ENCODE results near the gene UBAC1.
A peak's percentile ranks its signal among the peaks of the same experiment; 100 is the strongest.

DNA sequence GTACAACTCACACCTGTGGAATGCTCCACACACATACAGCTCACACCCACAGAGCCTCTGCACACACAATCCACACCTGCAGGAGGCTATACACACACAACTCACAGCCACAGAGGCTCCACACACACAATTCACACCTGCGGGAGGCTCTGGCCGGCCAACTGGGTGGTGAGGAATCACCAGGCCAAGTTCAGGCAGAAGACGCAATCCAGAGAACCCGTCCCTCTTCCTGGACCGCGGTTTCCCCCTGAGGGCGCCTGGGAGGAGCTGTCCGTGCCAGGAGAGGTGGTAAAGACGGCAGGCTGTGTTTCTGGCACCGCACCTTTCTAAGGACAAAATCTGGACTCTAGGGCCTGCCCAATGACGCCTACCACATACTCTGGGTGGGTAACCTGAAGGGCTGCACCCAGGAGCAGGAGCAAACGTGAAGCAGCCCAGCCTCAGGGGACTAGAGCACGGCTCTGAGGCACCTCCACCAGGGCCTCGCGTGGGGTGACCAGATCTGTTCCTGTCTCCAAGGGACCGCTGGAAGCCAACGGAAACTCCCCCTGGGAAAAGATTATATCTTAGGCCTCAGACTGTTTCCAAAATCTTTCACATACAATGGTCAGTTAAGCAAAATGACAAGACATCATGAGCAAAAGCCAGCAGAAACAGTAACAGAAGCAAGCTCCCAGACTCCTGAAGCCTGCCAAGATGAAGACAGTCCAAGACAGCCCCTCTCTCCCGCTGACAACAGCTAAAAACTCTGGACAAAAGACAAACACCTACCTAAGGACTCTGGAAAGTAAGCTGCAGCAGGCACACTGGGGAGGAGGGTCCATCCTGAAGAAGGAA is 70.8 kb downstream of the UBAC1 start:
- TF ChIP-seq ZNF140 (tag by site-specific recombination; IDR thresholded peaks at IDR 0.05) (no peak), CTCF (tag by site-specific recombination; IDR thresholded peaks at IDR 0.05) (no peak), HOXA7 (CRISPR knock-in tag; IDR thresholded peaks at IDR 0.05; ENCODE audit: borderline replicate concordance) (no peak), ZEB2 (tag by site-specific recombination; IDR thresholded peaks at IDR 0.05) (no peak), ZNF335 (tag by site-specific recombination; conservative IDR thresholded peaks at IDR 0.05) (no peak), ZNF24 (tag by site-specific recombination; IDR thresholded peaks at IDR 0.05) (no peak), REST (tag by site-specific recombination; IDR thresholded peaks at IDR 0.05) (peak; percentile 52; the same call in 1 of the 2 replicates), ZNF639 (tag by site-specific recombination; IDR thresholded peaks at IDR 0.05) (no peak), YY1 (tag by site-specific recombination; IDR thresholded peaks at IDR 0.05) (no peak), TCF7L2 (IDR thresholded peaks at IDR 0.05; ENCODE audit: borderline replicate concordance, low read depth, low read length) (no peak)
- TF ChIP-seq, protein P1, sequence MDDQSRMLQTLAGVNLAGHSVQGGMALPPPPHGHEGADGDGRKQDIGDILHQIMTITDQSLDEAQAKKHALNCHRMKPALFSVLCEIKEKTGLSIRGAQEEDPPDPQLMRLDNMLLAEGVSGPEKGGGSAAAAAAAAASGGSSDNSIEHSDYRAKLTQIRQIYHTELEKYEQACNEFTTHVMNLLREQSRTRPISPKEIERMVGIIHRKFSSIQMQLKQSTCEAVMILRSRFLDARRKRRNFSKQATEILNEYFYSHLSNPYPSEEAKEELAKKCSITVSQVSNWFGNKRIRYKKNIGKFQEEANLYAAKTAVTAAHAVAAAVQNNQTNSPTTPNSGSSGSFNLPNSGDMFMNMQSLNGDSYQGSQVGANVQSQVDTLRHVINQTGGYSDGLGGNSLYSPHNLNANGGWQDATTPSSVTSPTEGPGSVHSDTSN (CRISPR knock-in tag; IDR thresholded peaks at IDR 0.05), result no peak
- TF ChIP-seq, protein P2, sequence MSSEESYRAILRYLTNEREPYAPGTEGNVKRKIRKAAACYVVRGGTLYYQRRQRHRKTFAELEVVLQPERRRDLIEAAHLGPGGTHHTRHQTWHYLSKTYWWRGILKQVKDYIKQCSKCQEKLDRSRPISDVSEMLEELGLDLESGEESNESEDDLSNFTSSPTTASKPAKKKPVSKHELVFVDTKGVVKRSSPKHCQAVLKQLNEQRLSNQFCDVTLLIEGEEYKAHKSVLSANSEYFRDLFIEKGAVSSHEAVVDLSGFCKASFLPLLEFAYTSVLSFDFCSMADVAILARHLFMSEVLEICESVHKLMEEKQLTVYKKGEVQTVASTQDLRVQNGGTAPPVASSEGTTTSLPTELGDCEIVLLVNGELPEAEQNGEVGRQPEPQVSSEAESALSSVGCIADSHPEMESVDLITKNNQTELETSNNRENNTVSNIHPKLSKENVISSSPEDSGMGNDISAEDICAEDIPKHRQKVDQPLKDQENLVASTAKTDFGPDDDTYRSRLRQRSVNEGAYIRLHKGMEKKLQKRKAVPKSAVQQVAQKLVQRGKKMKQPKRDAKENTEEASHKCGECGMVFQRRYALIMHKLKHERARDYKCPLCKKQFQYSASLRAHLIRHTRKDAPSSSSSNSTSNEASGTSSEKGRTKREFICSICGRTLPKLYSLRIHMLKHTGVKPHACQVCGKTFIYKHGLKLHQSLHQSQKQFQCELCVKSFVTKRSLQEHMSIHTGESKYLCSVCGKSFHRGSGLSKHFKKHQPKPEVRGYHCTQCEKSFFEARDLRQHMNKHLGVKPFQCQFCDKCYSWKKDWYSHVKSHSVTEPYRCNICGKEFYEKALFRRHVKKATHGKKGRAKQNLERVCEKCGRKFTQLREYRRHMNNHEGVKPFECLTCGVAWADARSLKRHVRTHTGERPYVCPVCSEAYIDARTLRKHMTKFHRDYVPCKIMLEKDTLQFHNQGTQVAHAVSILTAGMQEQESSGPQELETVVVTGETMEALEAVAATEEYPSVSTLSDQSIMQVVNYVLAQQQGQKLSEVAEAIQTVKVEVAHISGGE (tag by site-specific recombination; conservative IDR thresholded peaks at IDR 0.05; ENCODE audit: low read depth), result no peak
- TF ChIP-seq, protein P3, sequence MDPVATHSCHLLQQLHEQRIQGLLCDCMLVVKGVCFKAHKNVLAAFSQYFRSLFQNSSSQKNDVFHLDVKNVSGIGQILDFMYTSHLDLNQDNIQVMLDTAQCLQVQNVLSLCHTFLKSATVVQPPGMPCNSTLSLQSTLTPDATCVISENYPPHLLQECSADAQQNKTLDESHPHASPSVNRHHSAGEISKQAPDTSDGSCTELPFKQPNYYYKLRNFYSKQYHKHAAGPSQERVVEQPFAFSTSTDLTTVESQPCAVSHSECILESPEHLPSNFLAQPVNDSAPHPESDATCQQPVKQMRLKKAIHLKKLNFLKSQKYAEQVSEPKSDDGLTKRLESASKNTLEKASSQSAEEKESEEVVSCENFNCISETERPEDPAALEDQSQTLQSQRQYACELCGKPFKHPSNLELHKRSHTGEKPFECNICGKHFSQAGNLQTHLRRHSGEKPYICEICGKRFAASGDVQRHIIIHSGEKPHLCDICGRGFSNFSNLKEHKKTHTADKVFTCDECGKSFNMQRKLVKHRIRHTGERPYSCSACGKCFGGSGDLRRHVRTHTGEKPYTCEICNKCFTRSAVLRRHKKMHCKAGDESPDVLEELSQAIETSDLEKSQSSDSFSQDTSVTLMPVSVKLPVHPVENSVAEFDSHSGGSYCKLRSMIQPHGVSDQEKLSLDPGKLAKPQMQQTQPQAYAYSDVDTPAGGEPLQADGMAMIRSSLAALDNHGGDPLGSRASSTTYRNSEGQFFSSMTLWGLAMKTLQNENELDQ (tag by site-specific recombination; IDR thresholded peaks at IDR 0.05; ENCODE audit: low read depth), result no peak
